Stimulated activated CD8-positive, alpha-beta memory T cell treated with anti-CD3 and anti-CD28 coated beads, Interleukin-7, amount 100 ng/mL, for 48 hours (primary cell): ENCODE data around the gene HDAC4.
A peak's percentile ranks its signal among the peaks of the same experiment; 100 is the strongest.

ENCODE experiments used
- DNase-seq, 2 donors: peaks; one replicate each; pipeline ENCODE4 v3.0.0-alpha.2; 2020; ENCODE audit warnings: low read depth in 1 of 2; ENCODE audit errors: extremely low read depth in 1 of 2

The HDAC4 gene

DNA sequence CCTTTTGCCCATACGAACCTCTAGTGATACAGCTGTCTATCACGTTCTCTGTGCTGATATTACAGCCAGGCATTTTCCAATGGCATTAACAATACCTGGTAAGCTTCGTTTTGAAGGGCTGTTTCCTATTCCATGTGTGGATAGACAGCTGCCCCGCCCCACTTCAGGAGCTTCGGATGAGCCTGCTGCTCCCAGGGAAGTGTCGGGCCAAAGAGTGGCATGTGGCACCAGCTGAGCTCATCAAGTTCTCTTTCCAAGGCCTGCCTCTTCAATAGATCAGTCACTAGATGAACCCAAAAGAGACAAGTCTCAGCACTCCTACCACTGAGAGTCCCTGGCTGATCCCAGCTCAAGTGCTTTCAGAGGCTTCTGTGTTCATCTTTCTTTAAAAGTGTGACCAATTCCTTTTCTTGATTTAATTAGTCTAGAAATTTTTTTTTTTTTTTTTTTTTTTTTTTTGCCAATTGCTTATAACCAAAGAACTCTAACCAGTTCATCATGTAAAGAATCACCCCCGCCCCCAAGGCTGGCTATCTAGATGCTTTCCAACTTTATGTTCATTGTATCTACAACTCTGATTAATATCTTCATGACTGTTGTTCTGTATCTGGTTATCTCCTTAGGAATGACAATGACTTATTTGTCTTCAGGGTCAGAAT is 46.6 kb downstream of the HDAC4 start:
- no peak for DNase-seq

GRCh38 chr2:239353692-239354091 is 47.1 kb downstream of the HDAC4 start:
- no peak for DNase-seq

- no peak for DNase-seq
These were observed 49.1 kb downstream of the HDAC4 start for GRCh38 chr2:239351687-239352086.

DNA sequence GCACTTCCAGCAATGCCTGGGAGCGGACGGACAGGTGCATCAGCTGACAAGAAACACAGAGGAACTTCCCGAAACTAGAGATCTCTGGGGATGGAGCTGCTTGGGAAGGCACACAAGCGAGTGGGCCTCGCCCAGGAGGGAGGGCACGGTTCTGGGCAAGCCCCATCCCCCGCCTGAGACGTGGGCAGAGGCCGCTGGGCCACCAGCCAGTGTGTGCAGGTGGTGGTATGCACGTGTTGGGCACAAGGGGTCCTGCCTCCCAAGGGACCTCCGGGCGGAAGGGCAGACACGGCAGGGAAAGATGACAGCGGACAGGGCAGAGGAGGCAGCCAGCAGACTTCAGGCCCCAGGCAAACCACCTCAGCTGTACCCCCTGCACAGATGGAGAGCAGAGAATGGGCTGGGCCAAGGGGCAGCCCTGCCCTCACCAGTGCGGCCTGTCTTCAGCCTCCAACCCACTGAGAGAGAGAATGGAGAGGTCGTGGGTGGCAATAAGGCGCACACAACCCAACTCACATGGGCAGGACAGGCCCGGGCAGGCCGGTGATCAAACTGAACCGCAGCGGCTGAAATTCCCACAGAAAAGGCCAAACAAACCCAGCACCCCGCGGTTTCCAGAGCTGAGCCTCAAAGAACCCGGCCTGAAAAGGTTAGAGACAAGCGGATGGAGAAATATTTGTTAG is 51.2 kb downstream of the HDAC4 start:
- DNase-seq = no peak

GRCh38 chr2:239348563-239349452 is 52.0 kb downstream of the HDAC4 start:
- no peak for DNase-seq

DNA sequence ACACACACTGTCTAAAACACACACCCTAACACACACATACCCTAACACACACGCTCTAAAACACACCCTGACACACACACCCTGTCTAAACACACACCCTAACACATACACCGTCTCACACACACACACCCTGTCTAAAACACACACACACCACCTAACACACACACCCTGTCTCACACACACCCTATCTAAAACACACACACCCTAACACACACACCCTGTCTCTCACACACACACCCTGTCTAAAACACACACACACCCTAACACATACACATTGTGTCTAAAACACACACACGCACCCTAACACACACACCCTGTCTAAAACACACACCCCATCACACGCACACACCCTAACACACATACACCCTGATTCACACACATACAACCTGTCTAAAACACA is 54.1 kb downstream of the HDAC4 start:
- no peak for DNase-seq

DNA sequence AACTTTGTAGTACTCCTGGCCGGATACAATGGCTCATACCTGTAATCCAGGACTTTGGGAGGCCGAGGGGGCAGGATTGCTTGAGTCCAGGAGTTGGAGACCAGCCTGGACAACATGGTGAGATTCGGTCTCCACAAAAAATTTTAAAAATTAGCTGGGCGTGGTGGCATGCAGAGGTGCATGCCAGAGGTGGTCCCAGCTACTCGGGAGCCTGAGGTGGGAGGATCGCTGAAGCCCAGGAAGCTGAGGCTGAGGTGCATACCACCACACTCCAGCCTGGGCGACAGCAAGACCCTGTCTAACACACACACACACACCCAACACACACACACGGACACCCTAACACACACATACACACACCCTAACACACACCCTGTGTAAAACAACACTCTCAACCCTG is 55.6 kb downstream of the HDAC4 start:
- no peak for DNase-seq

GRCh38 chr2:239344857-239345216 is 56.0 kb downstream of the HDAC4 start:
- DNase-seq = no peak

GRCh38 chr2:239343946-239344856 is 56.6 kb downstream of the HDAC4 start:
- DNase-seq = no peak

DNA sequence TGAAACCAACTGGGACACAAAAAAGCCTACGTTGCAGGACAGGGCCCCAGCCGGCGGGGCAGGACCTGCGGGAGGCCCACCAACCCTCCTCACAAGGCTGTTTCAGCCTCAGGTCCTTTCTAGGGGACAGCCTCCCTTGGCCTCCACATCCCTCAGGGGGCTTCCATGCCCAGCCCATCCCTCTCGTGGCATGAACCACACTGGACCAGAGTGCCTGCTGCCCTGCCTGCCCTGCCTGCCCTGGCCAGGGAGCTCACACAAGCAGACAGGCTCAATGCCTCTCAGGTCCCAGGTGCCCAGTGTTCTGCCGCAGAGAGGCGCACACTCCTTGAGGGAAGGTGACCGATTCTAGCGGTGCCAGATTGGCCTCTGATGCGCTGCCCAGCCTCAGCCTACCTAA is 57.4 kb downstream of the HDAC4 start:
- DNase-seq = no peak

DNA sequence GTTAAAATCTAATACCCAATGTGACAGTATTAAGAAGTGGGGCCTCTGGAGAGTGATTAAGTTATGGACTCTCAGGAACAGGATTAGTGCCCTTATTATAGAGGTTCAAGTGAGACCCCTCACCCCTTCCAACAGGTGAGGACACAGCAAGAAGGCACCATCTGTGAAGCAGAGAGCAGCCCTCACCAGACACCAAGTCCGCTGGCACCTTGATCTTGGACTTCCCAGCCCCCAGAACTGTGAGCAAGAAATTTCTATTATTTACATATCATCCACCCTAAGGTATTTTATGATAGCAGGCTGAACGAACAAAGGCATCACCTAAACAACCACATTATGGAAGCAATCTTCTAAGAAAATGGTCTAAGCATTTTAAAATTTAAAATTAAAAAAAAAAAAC is 59.0 kb downstream of the HDAC4 start:
- no peak for DNase-seq

DNA sequence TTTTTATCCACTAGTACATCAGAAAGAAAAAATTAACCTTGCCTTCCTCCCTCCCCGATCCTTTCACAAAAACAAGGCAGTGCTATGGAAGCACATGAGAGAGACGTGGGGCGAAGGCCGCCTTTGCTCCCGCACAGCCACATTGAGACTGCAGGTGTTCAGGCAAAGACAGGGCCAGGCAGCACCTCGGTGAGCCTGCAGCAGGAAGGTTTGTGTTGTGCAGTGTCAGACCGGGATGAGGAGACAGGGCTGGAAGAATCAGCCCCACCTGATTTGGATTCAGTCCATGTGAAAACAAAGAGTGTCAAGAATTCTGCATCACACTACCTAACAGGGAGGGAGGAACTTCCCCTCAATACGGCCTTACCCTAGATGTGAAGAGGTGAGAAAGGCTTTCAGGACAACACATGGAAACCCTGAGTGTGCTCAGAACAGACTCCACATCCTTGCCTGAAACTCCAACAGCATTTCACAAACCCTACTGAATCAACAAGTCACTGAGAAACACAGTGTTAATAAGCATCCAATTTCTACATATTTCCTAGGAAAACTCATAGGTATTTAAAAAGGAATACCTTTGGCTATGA is 59.6 kb downstream of the HDAC4 start:
- DNase-seq = no peak

GRCh38 chr2:239339726-239340601 is 60.9 kb downstream of the HDAC4 start:
- peak in 1 of 2 donors; percentile 47 for DNase-seq

GRCh38 chr2:239339241-239339640 is 61.6 kb downstream of the HDAC4 start:
- no peak for DNase-seq

DNA sequence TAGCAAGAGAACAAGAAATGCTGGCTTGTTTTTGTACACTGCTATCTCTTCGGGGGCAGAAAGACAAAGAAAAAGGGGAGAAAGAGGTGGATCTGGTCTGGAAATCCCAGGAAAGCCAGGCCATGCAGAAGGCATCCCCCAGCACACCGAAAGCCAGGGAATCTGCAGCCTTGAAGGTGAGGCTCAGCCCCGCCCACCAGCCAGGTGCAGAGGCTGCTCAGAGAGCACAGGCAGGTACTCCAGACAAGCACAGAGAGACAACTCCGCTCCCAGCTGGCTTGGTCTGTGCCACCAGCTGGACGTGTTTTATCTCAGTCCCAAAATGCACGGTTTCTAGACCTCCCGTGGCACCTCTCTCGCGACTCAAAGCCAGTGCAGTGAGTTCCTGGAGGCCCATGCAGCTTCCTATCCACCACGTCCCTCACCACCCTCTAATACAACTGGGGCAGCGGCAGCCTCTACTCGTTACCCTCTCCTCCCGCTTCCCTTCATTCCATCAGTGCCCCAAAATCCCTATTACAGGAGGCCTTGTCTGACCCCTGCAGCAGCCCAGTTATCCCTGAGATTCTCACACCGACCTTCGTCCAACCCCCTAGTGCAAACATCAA is 62.8 kb downstream of the HDAC4 start:
- DNase-seq = no peak

- no peak for DNase-seq
These were observed 63.5 kb downstream of the HDAC4 start for GRCh38 chr2:239337122-239337876.

- no peak for DNase-seq
These were observed 69.3 kb downstream of the HDAC4 start for GRCh38 chr2:239331560-239331959.

- DNase-seq = no peak
These were observed 70.0 kb downstream of the HDAC4 start for GRCh38 chr2:239330836-239331235.
